DND-41 (cell line): ENCODE measurements around the gene CASP12.
A peak's percentile ranks its signal among the peaks of the same experiment; 100 is the strongest.

Source experiments
- CTCF ChIP-seq: IDR thresholded peaks from 2 replicates; pipeline ENCODE4 v1.5.1; 2012; ENCODE audit warnings: borderline replicate concordance, low read length, moderate library complexity, mild to moderate bottlenecking; ENCODE audit not compliant: poor library complexity, severe bottlenecking; ENCODE audit errors: extremely low read depth
- EZH2 ChIP-seq: IDR thresholded peaks from 3 replicates; pipeline ENCODE4 v1.6.1; 2012; ENCODE audit warnings: borderline replicate concordance, low read depth, mild to moderate bottlenecking, moderate library complexity, low read length, inconsistent platforms; ENCODE audit not compliant: severe bottlenecking

GRCh38 chr11:104946907-104947306 is 48.6 kb upstream of the CASP12 start:
- TF ChIP-seq CTCF (peak; percentile 62), EZH2 (no peak)
